CD4-positive, alpha-beta T cell treated with Interleukin-4 for 4 hours (primary cell): ENCODE data around the gene CYBC1.

Experiments used
- DNase-seq: peaks from one replicate; pipeline ENCODE4 v3.0.0-alpha.2; 2020

The CYBC1 gene

GRCh38 chr17:82450357-82451106, at the start of gene CYBC1:
TSS of gene CYBC1 (minus strand) at chr17:82450752. CDS start at chr17:82449254, 1,498 bp downstream.
- DNase-seq, result peak; percentile 89

GRCh38 chr17:82497483-82498405, 47.2 kb upstream of the CYBC1 start:
- no peak for DNase-seq

DNA sequence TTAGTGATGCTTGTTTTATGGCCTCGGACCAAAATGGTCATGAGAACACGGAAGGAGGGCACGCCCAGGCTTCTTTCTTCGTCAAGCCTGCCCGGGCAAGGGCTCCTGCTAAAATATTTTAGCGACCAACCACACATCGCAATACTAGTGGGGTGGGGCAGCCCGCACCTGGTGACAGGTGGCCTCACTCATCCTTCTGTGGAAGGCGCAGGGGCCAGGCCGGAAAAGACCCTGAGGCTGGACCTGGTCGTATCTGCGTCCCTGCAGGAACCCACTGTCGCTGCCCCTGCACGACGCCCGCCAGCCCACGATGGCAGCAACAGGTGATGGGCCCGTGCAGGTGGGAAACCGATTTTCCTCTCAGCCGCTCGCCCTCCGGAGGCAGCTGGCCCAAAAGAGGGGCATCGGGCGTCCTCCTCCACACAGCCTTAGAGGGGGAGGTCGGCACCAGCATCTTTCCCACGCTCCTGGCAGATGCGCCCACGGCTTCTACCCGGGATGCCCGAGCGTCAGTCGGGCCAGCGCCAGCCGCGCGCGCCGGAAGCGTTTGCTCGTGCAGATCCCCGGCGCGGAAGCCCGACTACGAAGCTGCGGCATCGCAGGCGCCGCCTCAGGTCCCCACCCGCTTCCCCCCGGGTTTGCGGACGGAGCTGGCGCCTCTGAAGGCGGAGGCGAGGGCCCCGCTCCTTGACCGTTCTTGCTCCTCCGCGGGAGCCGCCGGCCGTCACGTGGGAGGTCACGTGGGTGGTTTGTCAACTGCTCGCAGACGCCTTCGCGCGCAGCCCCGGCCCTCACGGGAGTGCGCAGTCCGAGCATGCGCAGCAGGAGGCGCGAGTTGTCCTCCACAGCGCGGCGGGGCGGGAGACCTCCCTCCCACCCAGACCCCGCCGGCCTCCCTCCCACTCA, 46.2 kb upstream of the CYBC1 start:
- peak; percentile 85 for DNase-seq

- no peak for DNase-seq
These were observed 45.4 kb upstream of the CYBC1 start for GRCh38 chr17:82495844-82496528.

- peak; percentile 91 for DNase-seq
These were observed 43.9 kb upstream of the CYBC1 start for GRCh38 chr17:82494236-82495055.

DNA sequence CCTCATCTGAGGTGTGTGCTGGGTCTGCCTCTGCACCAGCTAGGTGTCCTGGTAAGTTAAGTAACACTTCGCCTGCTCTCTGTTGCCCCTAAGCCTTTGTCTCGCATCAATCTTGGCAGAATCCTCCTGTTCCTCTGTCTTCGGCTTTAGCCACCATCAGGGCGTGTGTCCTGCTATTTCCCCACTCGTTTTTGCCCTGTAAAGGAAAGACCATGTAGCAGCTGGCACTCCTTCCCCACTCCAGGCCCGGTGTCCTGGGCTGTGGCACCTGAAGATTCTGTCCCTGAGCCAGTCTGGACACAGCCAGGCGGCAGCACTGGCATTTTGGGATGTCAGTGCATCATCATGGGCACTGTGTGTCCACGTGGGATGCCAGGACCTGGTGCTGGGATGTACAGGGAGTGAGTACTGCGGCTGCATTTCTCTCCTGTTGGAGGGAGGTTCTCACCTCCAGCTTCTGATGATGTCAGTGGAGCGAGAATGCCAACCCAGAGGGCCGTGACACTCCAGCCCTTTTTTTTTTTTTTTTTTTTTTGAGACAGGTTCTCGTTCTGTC, 42.8 kb upstream of the CYBC1 start:
- no peak for DNase-seq

GRCh38 chr17:82492643-82493225, 42.2 kb upstream of the CYBC1 start:
- no peak for DNase-seq

GRCh38 chr17:82491533-82491932, 41.0 kb upstream of the CYBC1 start:
- no peak for DNase-seq

DNA sequence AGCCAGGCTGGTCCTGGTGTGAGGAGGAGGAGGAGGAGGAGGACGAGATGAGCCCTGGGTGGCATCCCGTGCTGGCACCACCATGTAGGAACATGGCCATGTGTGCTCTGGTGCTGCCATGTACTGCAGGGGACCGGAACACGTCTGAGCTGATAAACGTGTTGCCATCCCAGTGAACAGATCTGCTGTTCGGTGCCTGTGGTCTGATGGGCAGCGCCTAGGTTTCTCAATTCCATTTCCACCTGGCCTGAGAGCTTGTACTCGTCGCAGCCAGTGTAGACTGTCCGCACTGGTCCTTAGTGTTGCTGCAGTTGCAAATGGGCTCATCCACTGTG, 40.6 kb upstream of the CYBC1 start:
- no peak for DNase-seq

DNA sequence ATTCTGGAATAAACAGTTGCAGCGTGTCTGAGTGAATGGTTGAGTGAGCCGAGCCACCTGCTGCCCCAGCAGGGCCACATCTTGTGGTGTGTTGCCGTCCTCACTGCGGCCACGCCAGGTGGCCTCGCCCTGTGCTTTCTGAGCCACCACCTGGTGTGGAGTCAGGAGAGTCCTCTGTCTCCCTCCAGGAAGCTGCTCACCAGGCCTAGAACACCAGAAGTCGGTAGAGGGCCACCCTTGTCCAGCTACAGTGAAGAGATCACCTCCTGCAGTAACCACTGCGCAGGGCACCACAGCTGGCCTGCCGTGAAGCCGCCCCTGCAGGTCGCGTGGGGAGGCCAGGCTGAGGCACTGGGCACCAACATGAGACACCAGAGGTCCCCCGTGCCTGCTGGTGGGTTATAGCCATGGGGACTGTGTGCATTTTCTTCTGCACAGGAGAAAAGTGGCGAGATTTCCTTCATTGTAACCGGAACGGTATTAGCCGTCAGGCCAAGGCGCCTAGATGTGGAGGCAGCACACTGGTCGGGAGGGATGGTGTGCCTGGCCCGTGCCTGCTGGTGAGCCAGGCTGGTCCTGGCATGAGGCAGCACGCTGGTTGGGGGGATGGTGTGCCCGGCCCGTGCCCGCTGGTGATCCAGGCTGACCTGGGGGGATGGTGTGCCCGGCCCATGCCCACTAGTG, 40.1 kb upstream of the CYBC1 start:
- no peak for DNase-seq

DNA sequence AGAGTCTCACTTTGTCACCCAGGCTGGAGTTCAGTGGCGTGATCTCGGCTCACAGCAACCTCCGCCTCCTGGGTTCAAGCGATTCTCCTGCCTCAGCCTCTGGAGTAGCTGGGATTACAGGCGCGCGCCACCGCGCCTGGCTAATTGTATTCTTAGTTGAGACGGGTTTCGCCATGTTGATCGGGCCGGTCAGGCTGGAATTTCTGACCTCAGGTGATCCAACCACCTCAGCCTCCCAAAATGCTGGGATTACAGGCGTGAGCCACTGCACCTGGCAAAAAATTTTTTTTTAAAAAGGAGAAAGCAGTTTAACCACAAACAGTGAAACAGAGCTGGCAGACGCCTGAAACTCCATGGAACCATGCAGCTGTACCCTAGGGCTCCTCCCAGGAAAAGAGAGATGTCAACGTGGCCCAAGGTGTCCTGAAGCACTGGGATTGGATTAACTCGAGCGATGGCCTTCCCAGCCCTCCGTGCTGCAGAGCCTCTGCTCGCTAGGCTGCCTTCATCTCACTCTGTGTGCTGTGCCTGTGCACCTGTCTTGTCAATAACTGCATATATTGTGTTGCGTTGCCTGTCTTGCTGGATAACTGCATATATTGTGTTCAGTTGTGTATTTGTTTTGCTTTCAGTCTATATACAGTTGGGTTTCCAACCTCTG, 39.4 kb upstream of the CYBC1 start:
- DNase-seq, result no peak

- DNase-seq, result no peak
These were observed 38.6 kb upstream of the CYBC1 start for GRCh38 chr17:82489117-82489516.

DNA sequence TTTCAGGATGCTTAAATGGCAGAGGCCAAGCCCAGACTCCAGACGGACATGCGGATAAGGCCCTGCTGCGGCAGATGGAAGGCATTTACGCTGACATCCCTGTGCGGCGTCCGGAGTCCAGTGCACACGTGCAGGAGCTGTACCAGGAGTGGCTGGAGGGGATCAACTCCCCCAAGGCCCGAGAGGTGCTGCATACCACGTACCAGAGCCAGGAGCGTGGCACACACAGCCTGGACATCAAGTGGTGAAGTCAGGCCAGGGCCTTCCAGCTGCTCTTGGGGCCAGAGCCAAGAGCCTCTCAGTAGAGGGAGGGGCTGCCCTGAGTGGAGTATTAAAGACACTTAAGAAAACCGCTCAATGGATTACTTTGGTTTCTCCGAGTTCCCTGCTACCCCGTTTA, 37.4 kb upstream of the CYBC1 start:
- DNase-seq, result no peak

- no peak for DNase-seq
These were observed 35.9 kb upstream of the CYBC1 start for GRCh38 chr17:82486231-82487094.

DNA sequence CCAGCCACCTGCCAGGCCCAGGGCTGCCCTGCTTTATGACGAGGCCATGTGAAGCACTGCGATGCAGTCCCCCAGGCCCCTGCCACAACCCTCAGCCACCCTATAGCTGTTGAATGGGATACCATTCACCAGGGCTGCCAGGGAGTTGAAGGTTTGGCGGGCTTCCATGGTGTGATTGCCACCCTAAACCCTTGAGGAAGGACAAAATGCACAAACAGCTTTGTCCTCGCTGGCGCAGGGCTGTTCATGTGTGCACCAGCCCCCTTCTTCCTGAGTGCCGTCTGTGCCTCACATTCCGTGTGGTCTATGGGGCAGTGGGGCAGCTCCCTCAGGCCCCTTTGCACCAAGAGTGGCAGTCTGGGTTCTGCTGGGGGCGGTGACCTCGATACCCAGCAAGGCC, 33.3 kb upstream of the CYBC1 start:
- DNase-seq, result no peak

GRCh38 chr17:82483204-82483660, 32.7 kb upstream of the CYBC1 start:
- DNase-seq, result no peak

GRCh38 chr17:82480318-82480717, 29.8 kb upstream of the CYBC1 start:
- no peak for DNase-seq

DNA sequence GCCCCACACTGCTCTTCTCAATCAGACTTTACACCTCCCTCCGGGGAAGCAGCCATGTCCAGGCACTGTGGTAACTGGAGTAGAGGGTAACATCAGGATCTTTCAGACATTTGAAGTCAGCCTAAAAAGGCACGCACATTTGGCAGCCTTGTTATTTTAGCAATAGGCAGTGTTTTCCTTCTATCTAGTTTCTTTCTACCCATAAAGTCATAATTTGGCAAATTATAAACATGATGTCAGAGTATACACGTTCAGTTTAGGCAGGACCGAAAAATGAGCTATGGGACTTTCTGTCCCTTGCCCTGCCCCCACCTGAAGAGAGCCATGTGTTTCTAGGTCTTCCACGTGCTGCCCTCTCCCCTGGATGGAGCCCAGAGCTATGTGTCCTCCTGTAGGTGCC, 29.1 kb upstream of the CYBC1 start:
- DNase-seq, result no peak

GRCh38 chr17:82477934-82478333, 27.4 kb upstream of the CYBC1 start:
- no peak for DNase-seq
